AG04449 (cell line): ENCODE data around the gene MLN.

ENCODE experiments used
- CTCF ChIA-PET: fragments of 350-600 bp; formaldehyde crosslinking; extraction: SDS; loops from one replicate; lab custom pipeline; 2021; ENCODE audit warnings: antibody characterized with exemption; lab: Yijun Ruan, JAX
- POLR2A ChIA-PET: fragments of 400-600, 350-600 bp; formaldehyde crosslinking; extraction: SDS; loops from one replicate; lab custom pipeline; 2020; ENCODE audit warnings: antibody characterized with exemption, inconsistent platforms; lab: Yijun Ruan, JAX
- DNase-seq: peaks from one replicate; pipeline ENCODE4 v3.0.0-alpha.2; 2010; ENCODE audit warnings: low read depth, low spot score
- H3K4me3 ChIP-seq: 2 replicates; pipeline ENCODE4 v1.5.1; 2011; ENCODE audit warnings: low read depth, mild to moderate bottlenecking, control low read depth, low read length
- TF ChIP-seq, protein P1 (sequence below): IDR thresholded peaks from one replicate; pipeline ENCODE4 v1.5.1; 2011; ENCODE audit warnings: mild to moderate bottlenecking, moderate library complexity, low read length, control low read depth, inconsistent platforms; ENCODE audit not compliant: insufficient read depth; ENCODE audit errors: missing control alignments

Gene MLN

DNA sequence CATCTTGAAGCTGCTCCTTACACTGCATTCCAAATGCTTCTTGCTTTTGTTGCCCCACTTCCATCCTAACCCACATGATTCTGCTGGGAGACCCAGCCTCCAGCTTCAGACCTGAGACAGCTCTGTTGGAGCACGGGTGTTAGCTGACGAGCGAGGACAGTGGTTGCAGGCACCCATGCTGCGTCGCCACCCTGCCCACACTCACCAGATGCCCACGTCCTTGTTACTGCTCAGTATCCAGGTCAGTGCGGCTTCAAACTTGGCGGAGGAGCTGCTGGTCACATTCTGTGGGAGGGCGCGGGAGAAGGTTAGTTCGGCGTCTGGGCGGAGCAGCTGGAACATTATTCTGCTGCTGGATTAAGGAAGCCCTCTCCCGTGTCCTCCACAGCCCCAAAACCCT, 23.9 kb downstream of the MLN start:
- H3K4me3 ChIP-seq = no peak overlapping the region
- TF ChIP-seq, protein P1, sequence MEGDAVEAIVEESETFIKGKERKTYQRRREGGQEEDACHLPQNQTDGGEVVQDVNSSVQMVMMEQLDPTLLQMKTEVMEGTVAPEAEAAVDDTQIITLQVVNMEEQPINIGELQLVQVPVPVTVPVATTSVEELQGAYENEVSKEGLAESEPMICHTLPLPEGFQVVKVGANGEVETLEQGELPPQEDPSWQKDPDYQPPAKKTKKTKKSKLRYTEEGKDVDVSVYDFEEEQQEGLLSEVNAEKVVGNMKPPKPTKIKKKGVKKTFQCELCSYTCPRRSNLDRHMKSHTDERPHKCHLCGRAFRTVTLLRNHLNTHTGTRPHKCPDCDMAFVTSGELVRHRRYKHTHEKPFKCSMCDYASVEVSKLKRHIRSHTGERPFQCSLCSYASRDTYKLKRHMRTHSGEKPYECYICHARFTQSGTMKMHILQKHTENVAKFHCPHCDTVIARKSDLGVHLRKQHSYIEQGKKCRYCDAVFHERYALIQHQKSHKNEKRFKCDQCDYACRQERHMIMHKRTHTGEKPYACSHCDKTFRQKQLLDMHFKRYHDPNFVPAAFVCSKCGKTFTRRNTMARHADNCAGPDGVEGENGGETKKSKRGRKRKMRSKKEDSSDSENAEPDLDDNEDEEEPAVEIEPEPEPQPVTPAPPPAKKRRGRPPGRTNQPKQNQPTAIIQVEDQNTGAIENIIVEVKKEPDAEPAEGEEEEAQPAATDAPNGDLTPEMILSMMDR = no peak
- no peak for DNase-seq
- CTCF ChIA-PET = interaction anchor here (0.6 to 12.9 kb wide), 7 partner anchors 9 to 275 kb away, joined by 3 to 231 read pairs (median 3); partner anchors contain the start of gene UQCC2
- POLR2A ChIA-PET = interaction anchor here (1.0 kb wide), 1 partner anchor 8 kb away, joined by 4 read pairs; no protein-coding TSS in a partner anchor

DNA sequence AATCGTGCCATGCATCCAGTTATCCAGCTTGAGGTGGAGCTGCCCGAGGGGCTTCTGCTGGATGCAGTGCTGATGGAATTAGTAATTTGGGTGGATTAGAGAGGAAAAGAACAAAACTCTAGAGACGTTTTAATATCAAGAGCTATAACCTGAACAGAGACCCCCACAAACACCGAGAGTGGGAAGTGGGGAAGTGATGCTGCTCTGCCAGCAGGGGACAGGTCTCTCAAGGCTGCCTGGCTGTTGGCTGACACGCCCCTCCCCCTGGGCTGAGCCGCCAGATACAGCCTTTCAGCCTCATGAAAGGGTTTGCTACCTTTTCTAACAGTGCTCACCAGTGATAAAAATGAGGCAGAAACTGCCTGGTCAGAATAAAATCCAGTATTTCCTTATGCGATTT, 24.5 kb downstream of the MLN start:
- TF ChIP-seq, protein P1 = no peak
- ChIA-PET CTCF (interaction anchor here (0.6 to 12.9 kb wide), 8 partner anchors 8 to 276 kb away, joined by 3 to 231 read pairs (median 3); partner anchors contain the start of gene UQCC2), POLR2A (interaction anchor here (0.5 to 1.0 kb wide), 2 partner anchors 8 to 9 kb away, joined by 3 to 4 read pairs; no protein-coding TSS in a partner anchor)
- DNase-seq = no peak
- no peak overlapping the region for H3K4me3 ChIP-seq

DNA sequence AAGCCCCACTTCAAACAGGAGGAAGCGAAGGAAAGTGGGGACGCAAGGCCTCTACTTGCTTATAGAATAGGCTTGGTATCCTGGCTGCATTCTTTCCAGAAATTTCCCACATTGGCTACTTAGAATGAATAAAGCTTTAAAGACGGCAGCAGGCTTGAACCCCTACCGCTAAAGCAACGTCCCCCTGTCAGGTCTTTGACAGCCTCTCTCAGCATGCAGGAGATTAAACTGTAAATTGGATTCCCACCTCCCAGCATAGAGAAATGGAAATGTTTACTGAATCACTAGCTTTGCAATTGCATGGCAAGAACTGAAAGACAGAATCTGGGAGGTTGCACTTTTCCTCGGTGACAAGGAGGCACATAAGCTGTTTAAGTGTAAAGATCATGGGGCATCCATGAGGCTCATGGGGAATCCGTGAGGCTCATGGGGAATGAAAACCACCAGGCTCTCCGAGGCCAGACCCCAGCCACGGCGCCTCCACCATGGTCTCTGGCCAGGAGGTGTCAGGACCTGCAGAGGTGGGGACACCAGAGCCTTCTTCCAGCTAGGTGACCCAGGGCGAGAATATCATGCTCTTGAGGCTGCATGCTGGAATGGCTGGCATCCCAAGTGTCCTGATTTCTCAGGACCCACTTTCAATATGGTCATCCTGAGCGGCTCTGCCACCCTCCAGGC, 25.2 kb downstream of the MLN start:
- no peak overlapping the region for H3K4me3 ChIP-seq
- TF ChIP-seq, protein P1 = no peak
- no peak for DNase-seq
- ChIA-PET CTCF (interaction anchor here (0.7 to 12.9 kb wide), 6 partner anchors 7 to 277 kb away, joined by 3 to 231 read pairs (median 4); no protein-coding TSS in a partner anchor), POLR2A (interaction anchor here (0.5 kb wide), 1 partner anchor 8 kb away, joined by 3 read pairs; no protein-coding TSS in a partner anchor)

DNA sequence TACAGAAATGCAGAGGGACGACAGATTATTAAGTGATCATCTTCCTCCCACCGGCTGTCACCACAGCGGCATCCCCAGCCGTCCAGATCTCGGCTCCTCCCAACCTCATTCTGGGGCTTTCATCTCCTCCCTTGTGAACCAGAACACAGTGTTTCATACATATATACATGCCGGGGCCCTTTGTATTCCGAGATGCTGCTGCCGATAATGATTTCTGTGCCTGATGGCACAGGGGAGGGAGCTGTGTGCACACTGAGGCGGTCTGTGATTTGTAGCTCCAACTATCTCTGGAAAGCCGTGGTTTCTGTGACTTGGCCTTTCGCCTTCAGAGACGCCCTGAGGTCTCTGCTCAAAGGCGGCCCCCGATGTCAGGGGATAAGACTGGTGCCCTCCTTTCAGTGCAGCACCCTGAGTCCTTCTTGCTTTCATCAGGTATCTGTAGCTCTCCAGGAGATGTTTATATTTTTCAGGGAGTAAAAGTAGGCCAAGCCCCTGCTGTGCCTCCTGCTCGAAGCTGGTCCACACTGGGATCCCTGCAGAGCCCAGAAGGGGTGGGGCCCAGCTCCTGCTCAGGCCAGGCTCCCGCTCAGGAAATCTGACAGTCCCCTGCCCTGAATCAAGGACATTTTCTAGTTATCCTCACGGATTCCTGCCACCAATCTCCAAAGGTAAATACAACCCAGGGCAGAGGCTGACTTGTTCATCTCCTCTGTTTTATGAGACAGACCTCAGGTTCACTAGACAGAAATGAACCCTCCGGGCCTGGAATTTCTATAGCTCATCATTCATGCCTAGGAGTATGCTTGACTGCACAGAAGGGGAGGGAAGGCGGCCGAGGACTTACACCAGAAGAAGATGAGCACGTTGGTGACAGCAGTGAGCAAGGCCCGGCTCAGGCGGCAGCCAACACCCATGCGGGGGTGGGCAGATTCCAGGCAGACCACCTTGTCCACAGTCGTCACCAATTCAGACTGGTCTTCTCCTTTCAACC, 26.1 kb downstream of the MLN start:
- TF ChIP-seq, protein P1 = no peak
- H3K4me3 ChIP-seq = no peak overlapping the region
- ChIA-PET CTCF (interaction anchor here (0.7 to 12.9 kb wide), 7 partner anchors 7 to 332 kb away, joined by 3 to 231 read pairs (median 4); no protein-coding TSS in a partner anchor), POLR2A (no interaction called here)
- DNase-seq = no peak

DNA sequence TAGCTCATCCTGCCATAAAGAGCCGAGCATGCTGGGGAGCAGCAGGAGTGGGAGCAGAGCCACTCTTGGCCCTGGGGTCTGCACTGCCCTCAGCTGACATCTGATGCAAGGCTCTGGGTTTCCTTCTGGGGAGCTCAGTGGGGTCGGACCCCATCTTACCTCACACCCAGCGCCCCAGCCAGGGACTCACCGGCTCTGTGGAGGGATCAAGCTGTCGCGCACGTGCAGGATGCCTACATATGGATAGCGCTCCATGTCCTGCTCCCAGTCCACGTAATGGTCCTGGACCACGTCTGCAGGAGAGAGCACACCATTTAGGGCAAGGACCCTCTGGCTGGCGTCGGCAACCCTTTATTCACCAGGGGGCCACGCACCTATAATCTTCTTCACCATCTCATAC, 27.0 kb downstream of the MLN start:
- no peak for DNase-seq
- CTCF ChIA-PET = interaction anchor here (0.8 to 12.9 kb wide), 4 partner anchors 6 to 248 kb away, joined by 3 to 231 read pairs (median 119); partner anchors contain the start of gene LEMD2
- TF ChIP-seq, protein P1 = no peak
- POLR2A ChIA-PET = no interaction called here
- H3K4me3 ChIP-seq = no peak overlapping the region
